GM12891 (cell line): ENCODE measurements around the gene CTTN.

Source experiments
- POLR2A ChIP-seq: IDR thresholded peaks from 2 replicates; pipeline ENCODE4 v1.6.1; 2011; ENCODE audit warnings: low read depth, low read length, control low read depth
- POLR2AphosphoS5 ChIP-seq: IDR thresholded peaks from 2 replicates; pipeline ENCODE4 v1.6.1; 2011; ENCODE audit warnings: low read depth, low read length, control low read depth

DNA sequence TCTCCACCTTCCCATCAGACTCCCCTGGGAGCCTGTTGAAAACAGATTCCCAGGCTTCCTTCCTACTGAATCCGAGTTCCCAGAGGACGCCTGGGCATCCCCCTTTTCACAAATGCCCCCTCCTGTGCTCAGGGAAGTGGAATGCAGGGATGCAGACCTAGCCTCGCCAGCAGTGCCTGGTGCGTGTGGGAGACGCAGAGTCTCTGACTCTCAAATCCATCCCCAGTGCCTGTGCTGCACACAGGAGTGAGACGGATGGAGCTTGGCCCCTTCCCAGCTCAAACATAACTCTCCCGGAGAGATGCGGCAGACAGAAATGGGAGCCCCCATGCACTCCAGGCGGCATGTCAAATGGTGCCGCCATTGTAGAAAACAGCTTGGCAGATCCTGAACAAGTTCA, 62.6 kb downstream of the CTTN start:
- TF ChIP-seq POLR2A (no peak), POLR2AphosphoS5 (no peak)
